Stimulated activated CD4-positive, alpha-beta T cell treated with anti-CD3 and anti-CD28 coated beads, Interleukin-1b, Interleukin-23, amount 100 ng/mL, for 4 hours (primary cell): ENCODE data around the gene CDC5L.

Experiments
- DNase-seq, 2 donors: peaks; one replicate each; pipeline ENCODE4 v3.0.0-alpha.2; 2020; ENCODE audit warnings: low read depth in 2 of 2

The CDC5L gene

DNA sequence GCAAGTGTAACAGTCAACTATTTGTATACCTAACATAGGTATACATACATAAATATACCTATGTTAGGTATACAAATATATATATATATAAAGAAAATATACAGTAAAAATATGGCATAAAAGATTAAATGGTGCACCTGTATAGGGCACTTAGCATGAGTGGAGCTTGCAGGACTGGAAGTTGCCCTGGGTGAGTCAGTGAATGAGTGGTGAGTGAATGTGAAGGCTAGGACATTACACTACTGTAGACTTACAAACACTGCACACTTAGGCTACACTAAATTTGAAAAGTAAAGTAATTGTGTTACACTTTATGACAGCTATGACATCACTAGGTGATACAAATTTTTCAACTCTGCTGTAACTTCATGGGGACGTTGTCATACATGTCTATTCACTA lies 65.6 kb downstream of the CDC5L start:
- DNase-seq: no peak

DNA sequence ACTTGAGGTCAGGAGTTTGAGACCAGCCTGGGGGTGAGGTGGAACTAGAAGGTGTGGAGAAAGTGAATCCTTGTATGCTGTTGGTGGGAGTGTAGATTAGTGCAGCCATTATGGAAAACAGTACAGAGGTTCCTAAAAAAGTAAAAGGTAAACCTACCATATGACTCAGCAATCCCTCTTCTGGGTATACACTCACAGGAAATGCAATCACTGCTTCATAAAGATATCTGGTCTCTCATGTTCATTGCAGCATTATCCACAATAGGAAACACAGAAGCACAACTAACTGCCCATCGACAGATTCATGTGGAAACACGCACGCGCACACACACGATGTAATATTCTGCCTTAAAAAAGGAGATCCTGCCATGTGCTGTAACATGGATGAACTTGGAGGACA lies 66.7 kb downstream of the CDC5L start:
- no peak for DNase-seq

- DNase-seq: peak; percentile 8 to 22
Measured at GRCh38 chr6:44456070-44456965, 68.8 kb downstream of the CDC5L start.

GRCh38 chr6:44456966-44457292 lies 69.4 kb downstream of the CDC5L start:
- DNase-seq: no peak

DNA sequence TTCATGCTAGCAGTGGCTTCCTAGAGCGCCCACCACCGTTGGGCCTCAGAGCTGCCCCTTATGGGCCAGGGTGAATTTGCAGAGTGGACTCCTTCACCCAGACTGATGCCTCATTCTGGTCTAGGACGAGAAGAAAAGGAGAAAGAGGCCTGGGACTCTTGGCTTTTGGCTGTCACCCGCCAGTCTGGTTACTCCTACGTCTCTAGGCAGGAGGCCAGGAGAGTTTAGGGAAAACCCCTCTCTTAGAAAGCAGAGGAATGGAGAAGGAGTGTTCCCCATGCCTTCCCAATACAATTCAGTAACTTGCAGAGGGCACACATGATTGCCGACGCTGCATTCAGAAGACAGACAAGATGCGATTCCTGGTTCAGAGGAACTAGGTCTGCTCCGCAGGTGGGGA lies 70.1 kb downstream of the CDC5L start:
- DNase-seq: no peak

DNA sequence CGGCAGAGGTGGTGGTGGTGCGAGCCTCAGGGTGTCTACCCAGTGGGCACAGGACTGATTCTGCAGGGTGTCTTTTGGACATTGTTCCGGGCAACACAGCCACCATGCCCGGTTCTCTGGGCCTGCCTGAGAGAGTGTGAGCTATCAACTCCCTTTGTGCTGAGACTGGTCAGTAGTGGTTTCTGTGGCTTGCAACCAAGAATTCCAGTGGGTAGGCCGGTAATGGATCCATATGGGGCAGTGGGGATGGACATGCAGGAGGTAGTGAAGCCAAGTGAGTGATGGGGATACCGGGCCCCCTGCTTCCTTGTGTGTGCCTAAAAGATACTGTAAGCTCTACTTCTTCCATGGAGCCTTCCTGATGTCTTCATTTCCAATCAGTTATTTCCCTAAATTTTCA lies 71.0 kb downstream of the CDC5L start:
- DNase-seq: no peak

GRCh38 chr6:44462335-44462734 lies 74.8 kb downstream of the CDC5L start:
- DNase-seq: no peak

DNA sequence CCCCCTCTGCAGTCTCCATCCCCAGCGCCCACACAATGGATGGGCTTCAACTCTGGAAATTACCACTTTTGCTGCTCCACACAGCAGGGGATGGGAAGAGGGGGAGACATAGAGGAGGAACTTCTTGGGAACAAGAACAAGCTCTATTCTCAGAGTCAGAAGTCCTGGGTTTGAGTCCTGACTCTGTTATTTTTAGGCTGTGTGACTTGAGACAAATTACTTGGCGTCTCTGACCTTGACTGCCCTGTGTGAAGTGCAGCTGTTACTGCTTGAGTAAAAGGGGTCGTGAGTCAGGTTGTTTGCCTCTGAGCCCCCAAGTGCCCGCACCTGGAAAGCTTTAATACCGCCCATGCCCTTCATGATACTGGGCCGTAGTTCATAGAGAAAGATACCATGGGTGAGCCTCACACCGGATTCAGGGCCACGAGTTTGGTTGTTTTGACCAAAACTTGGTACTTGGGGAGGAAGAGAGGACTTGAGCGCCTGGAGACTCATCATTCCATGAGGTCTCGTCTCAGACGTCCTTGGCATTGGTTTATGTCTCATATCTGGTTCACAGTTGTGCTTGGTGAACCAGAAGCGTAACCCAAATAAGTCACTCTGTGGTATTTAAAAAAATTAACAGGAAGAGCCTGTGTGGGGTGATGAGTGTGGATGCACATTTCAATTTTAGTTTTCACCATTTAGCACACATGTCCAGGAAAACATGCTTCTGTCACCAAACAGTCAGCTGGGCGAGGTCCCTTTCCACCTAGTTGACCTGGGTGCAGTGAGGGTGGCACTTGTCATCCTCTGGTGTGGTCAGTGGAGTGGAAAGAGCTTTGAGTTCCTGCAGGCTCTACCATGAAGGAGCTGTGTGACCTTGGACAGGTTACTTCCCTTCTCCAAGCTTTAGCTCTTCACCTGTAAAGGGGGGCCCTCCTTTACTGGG lies 75.6 kb downstream of the CDC5L start:
- DNase-seq: no peak

DNA sequence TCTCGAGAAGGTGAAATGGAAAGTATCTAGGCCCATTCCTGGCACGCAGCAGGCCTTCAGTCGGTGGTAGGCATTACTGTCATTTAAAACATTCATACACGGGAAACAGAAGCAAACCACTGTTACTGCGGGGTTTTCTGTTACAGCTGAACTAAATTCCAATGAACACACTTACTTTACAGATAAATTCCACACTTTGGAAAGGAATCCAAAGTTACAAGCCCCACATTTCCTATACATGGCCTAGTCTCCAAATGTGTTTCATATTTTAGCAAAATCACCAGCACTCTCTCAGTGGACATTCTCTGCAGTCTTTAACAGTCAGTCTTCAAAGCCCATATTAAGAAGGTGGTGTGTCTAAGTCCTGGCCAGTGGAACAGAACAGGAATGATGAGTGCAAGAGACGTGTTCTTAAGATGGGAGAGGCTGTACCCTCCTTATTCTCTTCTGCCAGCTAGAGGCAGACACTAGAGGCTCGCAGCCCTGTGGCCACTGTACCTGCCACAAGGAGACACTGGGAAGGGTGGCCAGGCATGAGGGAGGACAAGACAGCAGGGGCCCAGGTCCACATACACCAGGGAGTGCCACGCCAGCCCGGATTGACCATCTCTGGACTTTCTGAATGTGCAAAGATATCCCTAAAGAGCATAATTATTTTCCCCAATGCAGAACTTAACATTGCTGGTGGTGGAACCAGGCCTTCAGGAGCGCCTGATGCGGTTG lies 76.4 kb downstream of the CDC5L start:
- DNase-seq: no peak

DNA sequence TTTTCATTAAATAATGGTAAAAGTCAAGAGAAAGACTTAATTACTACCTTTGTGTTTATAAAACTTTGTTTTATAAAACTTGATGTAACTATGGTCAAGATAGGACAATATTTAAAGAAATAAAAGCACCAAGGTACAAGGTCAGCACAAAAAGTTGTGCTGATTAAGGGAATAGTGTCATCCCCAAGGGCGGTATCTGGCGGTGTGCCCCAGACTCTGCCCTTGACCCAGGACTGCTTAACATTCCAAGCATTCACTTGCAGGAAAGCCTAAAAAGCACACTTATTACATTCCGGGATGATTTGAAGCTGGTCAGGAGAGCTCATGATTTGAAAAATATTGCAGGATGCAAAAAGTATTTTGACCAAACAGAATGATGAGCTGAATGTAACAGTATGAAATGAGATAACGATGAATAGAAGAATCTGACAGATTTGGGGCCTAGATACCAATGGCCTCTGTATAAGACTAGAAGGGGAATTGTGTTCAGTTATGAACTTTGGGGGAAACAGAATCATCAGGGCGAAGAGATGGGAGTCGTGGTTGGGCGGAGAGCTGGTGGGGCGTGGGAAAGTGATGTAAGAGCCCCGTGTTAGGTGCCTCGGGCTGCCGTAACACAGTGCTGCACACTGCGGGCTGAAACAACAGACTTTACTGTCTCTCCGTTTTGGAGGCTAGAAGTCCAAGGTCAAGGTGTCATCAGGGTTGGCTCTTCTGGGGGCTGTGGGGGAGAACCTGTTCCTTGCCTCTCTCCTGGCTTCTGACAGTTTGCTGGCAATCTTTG lies 77.2 kb downstream of the CDC5L start:
- DNase-seq: no peak

- no peak for DNase-seq
Measured at GRCh38 chr6:44466955-44467354, 79.4 kb downstream of the CDC5L start.

- no peak for DNase-seq
Measured at GRCh38 chr6:44468835-44469234, 81.3 kb downstream of the CDC5L start.

- no peak for DNase-seq
Measured at GRCh38 chr6:44470115-44470464, 82.6 kb downstream of the CDC5L start.

GRCh38 chr6:44470746-44471145 lies 83.2 kb downstream of the CDC5L start:
- no peak for DNase-seq

DNA sequence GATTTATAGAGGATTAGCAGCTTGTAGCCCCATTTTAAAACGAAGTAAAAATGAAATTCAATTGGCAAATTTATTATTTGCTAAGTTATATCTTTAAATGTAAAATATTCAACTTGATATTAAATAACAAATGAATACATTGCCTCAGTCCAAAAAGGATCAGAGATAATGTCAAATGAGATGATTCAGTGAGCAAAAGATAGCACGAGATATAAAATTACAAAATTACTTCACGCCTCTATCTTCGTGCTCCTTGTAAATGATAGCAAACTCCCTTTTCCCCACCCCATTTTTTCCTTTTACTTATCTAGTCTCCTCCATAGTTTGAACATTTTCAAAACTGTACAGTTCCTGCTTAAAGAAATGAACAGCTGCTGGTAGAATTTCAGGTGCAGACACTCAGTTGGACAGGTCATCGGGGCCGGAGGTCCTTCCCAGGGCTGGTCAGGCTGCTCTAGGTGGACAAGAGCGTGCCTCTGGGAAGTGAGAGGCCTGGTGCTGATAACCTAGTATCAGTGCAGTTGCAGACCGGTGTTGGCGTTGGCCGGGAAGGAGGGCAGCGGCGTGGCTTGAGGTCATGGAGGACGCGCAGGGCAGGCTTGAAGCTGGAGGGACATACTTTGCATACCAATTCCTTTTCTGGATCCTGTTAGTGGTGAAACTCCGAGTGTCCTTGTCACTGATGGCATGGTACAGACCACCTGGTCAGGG lies 83.9 kb downstream of the CDC5L start:
- DNase-seq: no peak

GRCh38 chr6:44472250-44472945 lies 84.9 kb downstream of the CDC5L start:
- DNase-seq: no peak

GRCh38 chr6:44473393-44474189 lies 86.1 kb downstream of the CDC5L start:
- no peak for DNase-seq

GRCh38 chr6:44474190-44474631 lies 86.7 kb downstream of the CDC5L start:
- DNase-seq: no peak

- no peak for DNase-seq
Measured at GRCh38 chr6:44474643-44475042, 87.1 kb downstream of the CDC5L start.
